SH-SY5Y (cell line): Measurements from ENCODE around the gene OR2A5.

ENCODE experiments used
- GATA2 ChIP-seq: IDR thresholded peaks from 2 replicates; pipeline ENCODE4 v1.6.1; 2011; ENCODE audit warnings: mild to moderate bottlenecking, low read depth, low read length
- GATA3 ChIP-seq: IDR thresholded peaks from 2 replicates; pipeline ENCODE4 v1.6.1; 2011; ENCODE audit warnings: low read depth, mild to moderate bottlenecking, low read length, moderate library complexity

DNA sequence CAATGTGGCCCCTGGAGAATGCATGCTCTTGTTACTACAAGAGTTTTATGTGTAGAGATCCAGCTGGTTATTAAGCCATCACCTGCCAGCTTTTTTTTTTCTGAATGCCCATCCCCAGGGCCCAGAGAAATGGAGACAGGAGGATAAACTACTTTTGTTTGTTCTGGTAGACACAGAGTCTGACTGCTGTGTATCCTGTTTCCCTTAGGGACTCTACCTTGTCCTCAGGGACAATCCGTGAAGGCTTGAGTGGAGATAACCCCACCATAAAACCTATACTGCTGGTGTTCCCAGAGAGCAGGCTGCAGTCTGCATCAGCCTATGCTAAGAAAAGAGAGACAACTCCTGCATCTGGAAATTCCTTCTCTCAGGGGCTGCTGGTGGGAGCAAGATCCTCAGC, at the start of gene OR2A5:
- TF ChIP-seq GATA3 (no peak), GATA2 (no peak)
